Smooth muscle cell of the brain vasculature (primary cell): ENCODE results near the gene ADAD2.

ENCODE experiments used
- DNase-seq: peaks from one replicate; pipeline ENCODE4 v3.0.0-alpha.2; 2012; ENCODE audit warnings: low read depth, low spot score

ADAD2 gene

GRCh38 chr16:84245956-84246678, 55.2 kb downstream of the ADAD2 start:
- DNase-seq = no peak

GRCh38 chr16:84246679-84247077, 55.7 kb downstream of the ADAD2 start:
- DNase-seq = no peak
